SIG-M5 treated with dmso at 0.1 percent for 504 hours (cell line): ENCODE measurements around the gene FXYD1.

Source experiments
- DNase-seq: peaks from one replicate; lab custom pipeline; 2025; ENCODE audit not compliant: unreplicated experiment; lab: John Stamatoyannopoulos, UW

FXYD1 gene

DNA sequence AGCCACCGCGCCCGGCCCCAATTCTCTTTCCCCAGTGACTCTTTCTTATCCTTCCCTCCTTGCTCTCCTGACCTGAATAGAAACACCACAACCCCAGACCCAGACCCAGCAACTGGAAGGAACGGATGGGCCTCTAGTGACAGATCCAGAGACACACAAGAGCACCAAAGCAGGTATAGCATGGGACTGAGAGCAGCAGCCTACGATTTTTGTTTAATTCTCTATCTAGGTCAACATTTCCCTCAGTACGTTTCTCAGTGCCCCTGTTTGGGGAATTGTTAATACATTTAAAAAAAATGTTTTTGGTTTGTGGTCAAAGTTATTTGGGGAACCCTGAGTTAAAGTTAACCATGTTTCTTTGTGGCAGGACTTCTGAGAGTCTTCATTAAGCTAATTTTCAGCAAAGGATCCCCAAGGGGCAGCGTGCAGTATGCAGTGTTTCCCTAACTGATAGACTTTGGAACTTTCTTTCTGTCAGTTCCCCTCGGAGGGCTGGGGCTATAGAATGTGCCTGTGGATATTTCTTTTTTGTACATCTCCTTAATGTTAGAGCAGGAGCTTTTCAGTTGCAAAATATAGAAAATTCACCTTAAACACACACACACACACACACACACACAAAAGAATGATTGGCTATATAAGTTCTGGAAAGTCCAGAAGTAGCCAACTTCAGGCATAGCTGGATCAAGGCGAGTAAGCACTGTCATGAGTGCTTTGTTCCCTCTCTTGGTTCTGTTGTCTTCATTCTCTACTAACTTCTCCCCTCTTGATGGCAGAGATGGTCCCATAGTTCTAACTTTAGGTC is 22.2 kb downstream of the FXYD1 start:
- no peak for DNase-seq

DNA sequence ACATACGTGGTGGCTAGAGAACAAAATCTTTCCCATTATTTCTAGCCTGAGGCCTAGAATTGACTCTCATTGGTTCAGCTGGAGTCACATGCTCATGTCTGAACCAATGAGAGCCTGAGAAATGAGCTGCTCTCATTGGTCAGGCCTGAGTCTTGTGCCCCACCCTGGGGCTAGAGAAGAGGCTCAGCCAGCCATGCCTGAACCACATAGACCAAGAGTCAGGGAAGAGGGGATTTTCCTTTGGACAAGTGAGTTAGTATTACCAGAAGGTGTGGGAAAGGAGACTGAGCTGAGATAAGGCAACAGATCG is 22.8 kb downstream of the FXYD1 start:
- no peak for DNase-seq

DNA sequence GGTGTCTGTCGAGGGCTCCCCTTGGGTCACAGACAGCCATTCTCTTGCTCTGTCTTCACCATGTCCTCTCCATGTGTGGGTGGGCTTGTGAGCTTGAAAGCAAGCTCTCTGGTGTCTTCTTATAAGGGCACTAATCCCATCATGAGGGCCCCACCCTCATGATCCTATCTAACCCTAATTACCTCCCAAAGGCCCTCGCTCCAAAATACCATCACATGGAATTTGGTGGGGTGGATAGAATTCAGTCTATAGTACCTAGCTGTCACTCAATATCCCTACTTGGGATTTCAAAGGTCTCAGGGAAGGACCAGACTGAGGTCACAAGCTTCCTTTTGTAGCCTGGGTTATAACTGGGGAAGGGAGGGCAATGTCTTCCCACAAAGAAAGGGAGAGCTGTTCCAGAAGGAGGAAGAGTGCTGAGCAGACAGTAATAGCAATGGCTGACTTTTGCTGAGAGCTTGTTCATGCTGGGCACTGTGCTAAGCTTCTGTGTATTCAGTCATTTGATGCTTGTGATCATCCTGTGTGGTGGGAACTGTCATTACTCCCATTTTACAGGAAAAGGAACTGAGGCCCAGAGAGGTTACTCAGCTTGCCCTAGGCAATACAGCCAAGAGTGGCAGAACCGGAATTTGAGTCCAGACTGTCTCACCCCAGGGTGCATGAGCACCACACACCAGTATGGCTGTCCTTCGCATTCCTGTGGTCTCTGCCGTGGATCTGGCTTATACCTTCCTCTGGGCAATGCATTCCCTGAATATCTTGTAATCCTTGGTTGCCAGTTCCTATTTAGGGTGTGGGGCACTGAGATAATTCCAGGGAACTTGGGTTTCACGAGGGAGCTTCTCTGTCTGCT is 24.1 kb downstream of the FXYD1 start:
- DNase-seq, result no peak

DNA sequence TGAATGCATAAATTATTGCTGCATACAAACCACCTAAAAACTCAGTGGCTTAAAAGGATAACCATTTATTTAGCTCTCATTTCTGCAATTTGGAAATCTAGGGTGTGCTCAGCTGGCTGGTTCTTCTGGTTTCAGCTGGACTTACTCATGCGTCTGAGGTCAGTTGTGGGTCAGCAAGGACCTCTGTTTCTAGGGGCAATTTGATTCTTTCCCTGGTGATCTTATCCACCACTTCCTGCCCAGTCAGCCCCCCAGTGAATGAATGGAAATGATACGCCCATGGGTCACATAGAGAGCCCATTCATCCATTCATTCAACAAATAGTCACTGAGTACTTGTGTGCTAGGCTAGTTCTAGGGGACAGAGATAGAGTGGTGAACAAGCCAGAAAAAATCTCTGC is 25.8 kb downstream of the FXYD1 start:
- DNase-seq, result no peak

DNA sequence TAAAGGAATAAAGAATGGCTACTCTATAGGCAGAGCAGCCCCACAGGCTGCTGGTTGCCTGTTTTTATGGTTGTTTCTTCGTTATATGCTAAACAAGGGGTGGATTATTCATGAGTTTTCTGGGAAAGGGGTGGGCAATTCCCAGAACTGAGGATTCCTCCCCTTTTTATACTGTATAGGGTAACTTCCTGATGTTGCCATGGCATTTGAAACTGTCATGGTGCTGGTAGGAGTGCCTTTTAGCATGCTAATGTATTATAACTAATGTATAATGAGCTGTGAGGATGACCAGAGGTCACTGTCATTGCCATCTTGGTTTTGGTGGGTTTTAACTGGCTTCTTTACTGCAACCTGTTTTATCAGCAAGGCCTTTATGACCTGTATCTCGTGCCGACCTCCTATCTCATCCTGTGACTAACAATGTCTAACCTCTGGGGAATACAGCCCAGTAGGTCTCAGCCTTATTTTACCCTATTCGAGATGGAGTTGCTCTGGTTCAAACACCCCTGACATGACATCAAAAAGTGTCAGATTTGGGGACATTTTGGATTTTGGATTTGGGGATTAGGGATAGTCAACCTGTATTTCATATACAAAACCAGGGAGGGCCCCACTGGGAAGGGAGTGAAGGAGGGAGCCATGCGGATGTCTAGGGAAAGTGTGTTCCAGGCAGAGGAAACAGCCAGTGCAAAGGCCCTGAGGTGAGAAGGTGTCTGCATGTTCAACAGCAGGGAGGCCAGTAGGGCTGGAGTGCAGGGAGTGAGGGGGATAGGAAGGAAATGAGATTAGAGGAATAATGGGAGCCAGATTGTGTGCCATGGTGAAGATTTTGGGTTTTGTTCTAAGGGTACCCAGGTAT is 26.8 kb downstream of the FXYD1 start:
- no peak for DNase-seq

DNA sequence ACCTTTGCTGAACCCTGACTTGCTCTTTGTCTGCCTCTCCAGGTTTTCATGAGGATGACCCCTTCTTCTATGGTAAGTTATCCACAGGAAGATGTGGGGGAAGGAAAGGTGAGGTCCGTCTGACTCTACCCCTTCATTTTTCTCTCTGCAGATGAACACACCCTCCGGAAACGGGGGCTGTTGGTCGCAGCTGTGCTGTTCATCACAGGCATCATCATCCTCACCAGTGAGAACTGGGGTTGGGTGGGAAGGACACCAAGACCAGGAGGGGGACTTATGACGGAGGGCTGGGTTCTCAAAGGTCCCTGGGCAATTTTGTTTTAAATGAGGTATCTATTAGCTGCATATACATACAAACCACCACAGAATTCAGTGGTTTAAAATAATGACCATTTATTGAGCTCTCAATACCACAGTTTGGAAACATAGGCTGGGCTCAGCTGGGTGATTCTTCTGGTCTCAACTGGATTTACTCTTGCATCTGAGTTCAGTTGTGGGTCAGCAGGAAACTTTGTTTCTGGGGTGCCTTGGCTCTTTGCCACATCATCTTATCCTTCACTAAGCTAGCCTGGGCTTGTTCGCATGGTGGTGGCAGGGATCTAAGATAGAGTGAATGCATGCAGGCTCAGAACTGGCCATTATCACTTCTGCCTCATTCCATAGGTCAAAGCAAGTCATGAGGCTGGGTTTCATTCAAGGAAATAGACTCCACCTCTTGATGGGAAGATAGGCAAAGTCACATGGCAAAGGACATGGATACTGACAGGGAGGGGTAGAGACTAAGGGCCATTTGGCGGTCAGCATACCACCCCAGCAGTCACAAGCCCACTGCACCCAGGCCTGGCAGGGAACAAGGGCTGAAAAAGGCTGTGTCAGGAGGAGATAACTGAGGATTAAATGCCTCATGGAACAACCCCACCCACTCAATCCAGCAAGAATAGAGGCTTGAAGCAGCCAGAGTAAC is 27.8 kb downstream of the FXYD1 start:
- no peak for DNase-seq

DNA sequence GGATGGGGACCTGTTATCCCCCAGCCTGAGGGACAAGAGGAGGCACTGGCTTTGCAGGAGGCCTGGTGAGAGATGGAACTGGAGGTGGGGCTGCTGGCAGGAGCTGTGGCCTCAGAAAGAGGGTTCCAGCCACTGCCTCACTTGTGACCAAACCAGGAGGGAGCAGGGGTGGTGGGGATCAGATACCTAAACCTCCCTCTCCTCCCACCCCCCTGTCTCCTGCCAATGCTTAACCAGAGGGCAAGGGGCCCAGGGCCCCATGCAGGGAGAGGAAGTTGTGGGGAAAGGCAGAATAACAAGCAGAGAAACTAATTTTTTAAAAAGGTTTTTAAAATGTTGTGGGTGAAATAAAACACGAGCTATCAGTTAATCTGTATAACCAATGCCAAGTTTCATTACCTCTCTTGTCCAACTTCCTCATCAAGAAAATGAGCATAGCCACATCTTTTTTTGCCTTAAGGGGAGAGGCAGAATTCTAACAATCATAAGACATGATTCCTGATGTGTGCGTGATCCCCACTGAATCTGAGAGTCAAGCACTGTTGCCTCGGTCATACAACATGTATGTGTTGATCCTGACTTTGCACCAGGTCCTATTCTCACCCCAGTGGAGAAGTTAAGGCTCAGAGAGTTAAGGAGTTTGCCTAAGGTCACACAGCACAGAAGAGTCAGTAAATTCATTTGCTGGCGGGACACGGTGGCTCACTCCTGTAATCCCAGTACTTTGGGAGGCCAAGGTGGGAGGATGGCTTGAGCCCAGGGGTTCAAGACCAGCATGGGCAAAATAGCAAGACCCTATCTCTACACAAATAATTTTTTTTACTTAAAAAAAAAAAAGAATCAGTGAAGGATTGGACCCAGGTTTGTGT is 28.9 kb downstream of the FXYD1 start:
- peak; percentile 29 for DNase-seq

DNA sequence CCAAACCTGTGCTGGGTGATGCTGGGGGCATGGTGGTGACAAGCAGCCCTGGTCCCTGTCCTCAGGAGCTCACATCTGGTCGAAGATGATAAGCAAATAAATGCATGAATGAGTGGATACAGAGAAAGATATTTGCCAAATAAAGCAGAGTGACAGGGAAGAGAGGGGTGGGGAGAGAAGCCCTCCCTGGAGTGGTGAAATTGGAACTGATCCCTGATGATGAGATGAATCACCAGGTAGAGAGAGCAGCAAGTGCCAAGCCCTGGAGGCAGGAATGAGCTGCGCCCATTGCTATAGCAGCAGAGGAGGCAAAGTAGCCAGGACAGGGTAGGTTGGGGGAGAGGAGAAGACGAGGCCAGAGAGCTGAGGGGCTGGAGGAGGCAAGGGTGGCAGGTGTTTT is 29.6 kb downstream of the FXYD1 start:
- peak; percentile 20 for DNase-seq

DNA sequence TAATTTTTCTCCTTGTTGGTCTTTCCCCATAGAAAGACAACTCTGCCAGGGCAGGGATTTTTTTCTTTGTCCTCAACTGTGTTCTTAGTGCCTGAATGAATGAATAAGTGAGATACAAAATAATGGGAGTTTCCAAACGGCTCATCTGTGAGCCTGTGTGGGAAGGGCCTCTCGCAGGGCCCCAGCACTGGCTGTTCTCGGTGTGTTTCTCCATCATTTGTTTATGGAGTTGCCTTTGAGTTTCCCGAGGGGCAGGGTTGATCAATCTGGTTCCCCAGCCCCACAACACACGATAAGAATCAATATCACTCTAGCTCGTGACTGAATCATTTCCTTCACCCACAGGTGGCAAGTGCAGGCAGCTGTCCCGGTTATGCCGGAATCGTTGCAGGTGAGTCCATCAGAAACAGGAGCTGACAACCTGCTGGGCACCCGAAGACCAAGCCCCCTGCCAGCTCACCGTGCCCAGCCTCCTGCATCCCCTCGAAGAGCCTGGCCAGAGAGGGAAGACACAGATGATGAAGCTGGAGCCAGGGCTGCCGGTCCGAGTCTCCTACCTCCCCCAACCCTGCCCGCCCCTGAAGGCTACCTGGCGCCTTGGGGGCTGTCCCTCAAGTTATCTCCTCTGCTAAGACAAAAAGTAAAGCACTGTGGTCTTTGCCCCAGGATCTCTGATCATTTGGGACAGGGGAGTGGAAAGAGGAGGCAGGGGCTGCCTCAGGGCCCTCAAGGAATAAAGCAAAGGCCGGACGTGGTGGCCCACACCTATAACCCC is 30.8 kb downstream of the FXYD1 start:
- no peak for DNase-seq

DNA sequence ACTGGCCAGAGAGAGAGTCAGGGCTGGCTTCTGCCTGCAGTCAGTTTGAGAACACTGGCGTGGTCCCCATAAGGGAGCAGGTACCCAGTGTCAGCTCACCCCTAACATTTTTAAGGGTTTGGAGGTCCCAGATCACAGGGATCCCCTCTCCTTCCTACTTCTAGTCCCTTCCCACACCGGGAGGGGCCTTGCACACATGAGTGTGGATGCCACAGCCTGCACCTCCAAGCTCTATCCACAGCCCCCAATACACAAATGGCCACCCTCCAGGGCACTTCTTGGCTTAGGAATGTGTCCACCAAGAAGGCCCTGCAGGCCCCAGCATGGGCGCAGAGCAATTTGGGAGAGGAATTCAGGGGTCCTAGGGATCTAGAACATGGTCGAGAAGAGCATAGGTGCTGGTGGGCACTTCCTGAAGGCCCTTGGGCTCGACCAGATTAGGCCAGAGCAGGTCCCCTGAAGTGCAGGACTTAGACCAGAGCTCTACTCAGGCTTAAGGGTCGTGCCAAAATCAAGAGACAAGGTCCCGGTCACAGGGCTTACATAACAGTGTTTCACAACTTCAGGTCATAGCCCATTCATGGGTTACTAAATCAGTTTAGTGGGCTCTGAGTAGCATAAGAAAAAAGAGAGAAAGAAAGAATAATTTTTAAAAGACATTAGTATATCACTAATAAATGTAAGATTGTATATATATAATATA is 31.9 kb downstream of the FXYD1 start:
- DNase-seq, result no peak

DNA sequence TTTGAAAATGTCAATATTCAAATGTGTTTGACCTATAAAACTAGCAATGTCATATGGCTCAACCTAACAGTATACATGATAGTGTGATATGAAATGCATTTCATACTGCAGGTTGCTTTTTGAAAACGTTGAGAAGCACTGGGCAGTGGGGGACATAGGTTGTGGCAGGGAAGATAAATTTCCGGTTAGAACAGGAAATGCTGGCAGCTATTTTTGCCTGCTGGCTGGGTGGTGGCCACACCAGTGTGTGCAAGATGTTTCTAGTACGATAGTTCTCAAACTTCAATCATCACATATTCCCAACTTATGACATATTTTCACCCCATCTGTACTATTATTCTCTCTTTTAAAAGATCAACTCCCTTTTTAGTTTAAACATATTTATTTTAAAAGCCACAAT is 33.1 kb downstream of the FXYD1 start:
- DNase-seq, result no peak

DNA sequence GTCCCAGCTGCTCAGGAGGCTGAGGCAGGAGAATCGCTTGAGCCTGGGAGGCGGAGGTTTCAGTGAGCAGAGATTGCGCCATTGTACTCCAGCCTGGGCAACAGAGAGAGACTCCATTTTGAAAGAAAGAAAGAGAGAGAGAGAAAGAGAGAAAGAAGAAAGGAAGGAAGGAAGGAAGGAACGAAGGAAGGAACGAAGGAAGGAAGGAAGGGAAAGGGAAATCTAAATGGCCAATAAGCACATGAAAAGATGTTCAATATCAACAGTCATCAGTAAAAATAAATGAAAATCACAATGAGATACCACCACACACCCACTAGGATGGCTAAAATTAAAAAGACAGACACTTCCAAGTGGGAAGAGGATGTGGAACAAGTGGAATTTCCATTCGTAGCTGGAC is 35.6 kb downstream of the FXYD1 start:
- DNase-seq, result no peak

DNA sequence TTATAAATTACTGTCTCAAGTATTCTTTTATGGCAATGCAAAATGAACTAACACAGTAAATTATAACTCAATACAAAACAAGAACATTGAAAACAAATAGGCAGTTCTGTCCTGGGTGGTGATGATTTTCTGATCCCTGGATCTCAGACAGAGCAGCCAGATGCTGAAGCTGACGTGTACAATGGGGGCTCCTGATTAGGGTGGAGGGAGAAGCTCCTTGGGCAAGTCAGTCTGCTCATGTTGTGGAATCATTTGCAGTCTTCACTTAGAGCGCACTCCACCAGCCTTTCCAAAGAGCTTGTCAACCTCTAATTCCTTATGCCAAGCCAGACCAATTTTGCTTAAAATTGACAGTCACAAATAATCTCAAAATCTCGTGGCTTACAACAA is 37.6 kb downstream of the FXYD1 start:
- no peak for DNase-seq

DNA sequence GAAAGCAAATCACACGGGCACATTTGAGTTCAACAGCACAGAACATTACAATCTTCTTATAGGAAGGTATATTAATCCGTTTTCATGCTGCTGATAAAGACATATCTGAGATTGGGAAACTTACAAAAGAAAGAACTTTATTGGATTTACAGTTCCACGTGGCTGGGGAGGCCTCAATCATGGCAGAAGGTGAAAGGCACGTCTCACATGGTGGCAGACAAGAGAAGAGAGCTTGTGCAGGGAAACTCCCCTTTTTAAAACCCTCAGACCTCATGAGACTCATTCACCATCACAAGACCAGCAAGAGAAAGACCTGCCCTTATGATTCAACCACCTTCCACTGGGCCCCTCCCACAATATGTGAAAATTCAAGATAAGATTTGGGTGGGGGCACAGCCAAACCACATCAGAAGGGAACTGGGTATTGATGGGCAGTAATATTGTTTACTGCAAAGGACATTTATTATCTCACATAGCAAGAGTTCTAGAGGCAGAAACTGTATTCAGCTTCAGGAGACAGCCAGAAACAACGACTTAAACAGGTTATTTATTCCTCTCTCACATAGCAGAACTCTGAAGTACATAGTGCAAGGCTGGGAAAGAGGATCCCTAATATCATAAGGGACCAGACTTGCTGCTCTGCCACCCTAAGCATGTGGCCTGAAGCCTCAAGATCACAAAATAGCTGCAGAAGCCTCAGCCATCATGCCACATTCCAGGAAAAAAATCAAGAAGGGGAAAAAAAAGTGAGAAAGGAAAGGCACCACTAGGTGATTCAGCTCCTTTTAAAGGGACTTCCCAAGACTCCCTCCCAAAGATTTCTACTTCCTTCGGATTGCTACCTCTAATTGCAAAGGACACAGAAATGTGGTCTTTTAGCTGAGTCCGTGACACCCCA is 39.0 kb downstream of the FXYD1 start:
- no peak for DNase-seq

DNA sequence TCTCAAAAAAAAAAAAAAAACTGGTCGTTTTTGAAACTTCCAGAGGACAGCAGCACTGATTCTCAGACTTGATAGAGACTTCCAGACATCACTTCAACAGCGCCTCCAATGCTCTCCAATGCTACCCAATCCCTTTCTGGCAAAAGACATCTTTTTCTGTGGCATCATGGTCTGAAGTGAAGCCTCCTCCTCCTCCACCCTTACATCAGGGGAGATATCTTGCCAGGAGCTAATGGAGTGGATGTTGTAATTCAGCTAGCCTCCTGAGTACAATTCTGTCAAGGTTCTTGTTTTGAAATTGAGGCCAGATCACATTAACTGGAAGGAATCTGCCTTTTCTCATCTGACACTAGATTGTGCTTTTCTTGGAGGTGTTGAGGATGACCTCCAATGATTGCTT is 40.1 kb downstream of the FXYD1 start:
- DNase-seq, result no peak

DNA sequence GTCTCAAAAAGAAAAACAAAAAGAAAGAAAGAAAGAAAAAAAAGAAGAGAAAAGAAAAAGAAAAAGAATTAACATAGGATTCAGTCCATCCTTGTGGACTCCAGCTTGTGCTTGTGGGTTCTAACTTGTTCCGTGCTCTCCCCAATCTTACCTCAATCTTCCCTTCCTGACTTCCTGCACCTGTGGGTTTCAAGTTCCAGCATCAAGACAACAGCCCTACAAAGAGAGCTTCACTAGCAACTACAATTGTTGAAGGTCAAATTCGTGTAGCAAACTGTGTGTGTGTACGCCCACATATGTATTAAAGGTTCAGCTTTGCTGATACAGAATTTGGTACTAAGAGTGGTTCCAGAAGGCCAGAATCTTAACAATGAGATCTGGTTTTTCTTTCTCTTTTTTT is 41.2 kb downstream of the FXYD1 start:
- no peak for DNase-seq

DNA sequence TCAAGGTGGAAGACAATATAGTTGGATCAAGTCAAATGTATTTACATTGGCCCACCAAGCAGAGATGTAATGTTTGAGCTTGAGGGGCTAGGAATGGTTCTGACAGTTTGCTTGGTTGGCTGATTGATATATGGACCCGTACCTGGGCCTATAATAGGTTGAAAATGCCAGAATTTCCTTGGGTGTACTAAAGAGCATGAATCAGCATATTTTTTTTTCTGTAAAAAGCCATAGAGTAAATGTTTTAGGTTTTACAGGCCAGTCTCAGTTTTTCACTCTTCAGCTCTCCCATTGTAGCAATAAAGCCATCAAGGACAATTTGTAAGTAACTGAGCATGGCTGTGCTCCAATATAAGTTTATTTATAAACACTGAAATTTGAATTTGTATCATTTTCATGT is 42.8 kb downstream of the FXYD1 start:
- no peak for DNase-seq
